HPDE6-E6E7 (cell line): ENCODE results near the gene SELENOW.
A peak's percentile ranks its signal among the peaks of the same experiment; 100 is the strongest.
"Not testable (repeated sequence)": the region's sequence is repeated elsewhere in the genome, so short reads cannot be mapped to it uniquely, and the experiment has no call there.

Source experiments
- DNase-seq: peaks from one replicate; pipeline ENCODE4 v3.0.0; 2011; ENCODE audit warnings: missing footprints; ENCODE audit errors: extremely low spot score

Gene SELENOW

GRCh38 chr19:47756953-47757608 is 21.4 kb upstream of the SELENOW start:
- no peak for DNase-seq

- no peak for DNase-seq
These were observed 20.7 kb upstream of the SELENOW start for GRCh38 chr19:47757617-47758442.

- DNase-seq: no peak
These were observed 20.1 kb upstream of the SELENOW start for GRCh38 chr19:47758443-47758804.

GRCh38 chr19:47760632-47760999 is 17.9 kb upstream of the SELENOW start:
- DNase-seq: no peak

- DNase-seq: no peak
These were observed 16.9 kb upstream of the SELENOW start for GRCh38 chr19:47761566-47761965.

- DNase-seq: no peak
These were observed 16.4 kb upstream of the SELENOW start for GRCh38 chr19:47762151-47762550.

- no peak for DNase-seq
These were observed 15.7 kb upstream of the SELENOW start for GRCh38 chr19:47762615-47763308.

GRCh38 chr19:47764705-47765104 is 13.8 kb upstream of the SELENOW start:
- not testable (repeated sequence) for DNase-seq

- DNase-seq: no peak
These were observed 12.8 kb upstream of the SELENOW start for GRCh38 chr19:47765523-47766358.

- DNase-seq: no peak
These were observed 12.2 kb upstream of the SELENOW start for GRCh38 chr19:47766359-47766620.

- no peak for DNase-seq
These were observed 11.8 kb upstream of the SELENOW start for GRCh38 chr19:47766670-47767069.

GRCh38 chr19:47767349-47767748 is 11.2 kb upstream of the SELENOW start:
- no peak for DNase-seq

- no peak for DNase-seq
These were observed 9.9 kb upstream of the SELENOW start for GRCh38 chr19:47768604-47769003.

- DNase-seq: no peak
These were observed 9.0 kb upstream of the SELENOW start for GRCh38 chr19:47769534-47769933.

GRCh38 chr19:47771291-47771690 is 7.2 kb upstream of the SELENOW start:
- not testable (repeated sequence) for DNase-seq

- DNase-seq: peak; percentile 95
These were observed 1.9 kb upstream of the SELENOW start for GRCh38 chr19:47776568-47776967.

GRCh38 chr19:47777245-47778048 is 1.1 kb upstream of the SELENOW start:
- not testable (repeated sequence) for DNase-seq

GRCh38 chr19:47778954-47779351 is 450 bp downstream of the SELENOW start:
- DNase-seq: no peak

GRCh38 chr19:47779524-47780214 is 1.2 kb downstream of the SELENOW start:
- DNase-seq: no peak

GRCh38 chr19:47780215-47780551 is 1.7 kb downstream of the SELENOW start:
- DNase-seq: no peak
